Lower leg skin (tissue), 4 donors: ENCODE results near the gene DZIP1. TPM values are rescaled to one million over a fixed set of nuclear protein-coding genes. Genes with fewer than 3 reads are reported as not detected.

Source experiments
- DNase-seq, 2 donors: peaks; one replicate each; pipeline ENCODE4 v3.0.0-alpha.2; 2019; ENCODE audit warnings: low spot score in 2 of 2
- H3K4me3 ChIP-seq: fragments of 200-600 bp; sonication (generic); 2 replicates; pipeline ENCODE4 v1.5.1; 2017; ENCODE audit warnings: mild to moderate bottlenecking, low read depth; ENCODE audit not compliant: poor library complexity, severe bottlenecking
- CTCF ChIP-seq, 3 donors: fragments of 450-650 bp; IDR thresholded peaks; one replicate each; pipeline ENCODE4 v1.5.1; 2016; ENCODE audit warnings: antibody characterized with exemption in 3 of 3, mild to moderate bottlenecking in 3 of 3, moderate library complexity in 2 of 3
- POLR2A ChIP-seq, 2 donors: fragments of 450-650 bp; IDR thresholded peaks; one replicate each; pipeline ENCODE4 v1.6.1; 2016 to 2017; ENCODE audit warnings: antibody characterized with exemption in 2 of 2, mild to moderate bottlenecking in 1 of 2, moderate library complexity in 1 of 2
- WGBS, 2 donors: methylation state at CpG; one replicate each; pipeline ENCODE4 v1.1.5; 2018; 5-methylcytosine and 5-hydroxymethylcytosine counted together
- intact Hi-C: fragments of 100-400 bp; cut with DNase I; formaldehyde crosslinking; loops from one replicate; pipeline ENCODE4 v1.15.0; 2023; ENCODE audit warnings: low total_unique reads
- total RNA-seq, 4 donors: library from RNA; depleted of rRNA; stranded (reverse); fragments of >200 nt; gene quantifications; one replicate each; pipeline ENCODE4 v1.1.0, GENCODE V29; 2016

Gene DZIP1
- total RNA-seq, 4 donors from 2014 or later, result 0.42 to 2.7 (median 1.8) TPM

- DNase-seq, result no peak
Measured at GRCh38 chr13:95660981-95661581, 16.6 kb upstream of the DZIP1 start.

GRCh38 chr13:95659500-95659899 is 15.0 kb upstream of the DZIP1 start:
- intact Hi-C loops, result no loop called here
- no peak overlapping the region for H3K4me3 ChIP-seq
- DNase-seq, result no peak
- TF ChIP-seq POLR2A (IDR thresholded peaks at IDR 0.05), result no peak

More at GRCh38 chr13:95660981-95661581, 16.6 kb upstream of the DZIP1 start:
- intact Hi-C loops, result no loop called here
- TF ChIP-seq CTCF (IDR thresholded peaks at IDR 0.05) (no peak), POLR2A (IDR thresholded peaks at IDR 0.05) (no peak)
- H3K4me3 ChIP-seq, result no peak overlapping the region

- intact Hi-C loops, result no loop called here
- TF ChIP-seq POLR2A (IDR thresholded peaks at IDR 0.05), result no peak
- no peak for TF ChIP-seq CTCF (IDR thresholded peaks at IDR 0.05)
- no peak for DNase-seq
- 75 to 79% methylated on average over 3 of the region's 3 CpGs for whole genome bisulfite sequencing, 2 donors
- no peak overlapping the region for H3K4me3 ChIP-seq
Measured at GRCh38 chr13:95656386-95657015, 12.0 kb upstream of the DZIP1 start.

GRCh38 chr13:95652821-95653220 is 8.3 kb upstream of the DZIP1 start:
- TF ChIP-seq POLR2A (IDR thresholded peaks at IDR 0.05), result no peak
- TF ChIP-seq CTCF (IDR thresholded peaks at IDR 0.05), result no peak
- intact Hi-C loops, result no loop called here
- DNase-seq, result no peak
- WGBS, 2 donors, result 61 to 64% methylated on average over 3 of the region's 3 CpGs
- no peak overlapping the region for H3K4me3 ChIP-seq

- intact Hi-C loops, result no loop called here
- no peak for DNase-seq
- no peak for TF ChIP-seq POLR2A (IDR thresholded peaks at IDR 0.05)
- no peak for TF ChIP-seq CTCF (IDR thresholded peaks at IDR 0.05)
- 68 to 83% methylated on average over 1 of the region's 1 CpG for whole genome bisulfite sequencing, 2 donors
- no peak overlapping the region for H3K4me3 ChIP-seq
Measured at GRCh38 chr13:95652244-95652764, 7.8 kb upstream of the DZIP1 start.

- 82 to 83% methylated on average over 5 of the region's 5 CpGs for WGBS, 2 donors
- no peak for DNase-seq
- TF ChIP-seq CTCF (IDR thresholded peaks at IDR 0.05) (no peak), POLR2A (IDR thresholded peaks at IDR 0.05) (no peak)
- H3K4me3 ChIP-seq, result no peak overlapping the region
- intact Hi-C loops, result no loop called here
Measured at GRCh38 chr13:95650696-95651095, 6.2 kb upstream of the DZIP1 start.
